GM19240 (cell line): ENCODE data around the gene RIPOR2.
"Not testable (repeated sequence)": the region's sequence is repeated elsewhere in the genome, so short reads cannot be mapped to it uniquely, and the experiment has no call there.

ENCODE experiments used
- DNase-seq: peaks from one replicate; pipeline ENCODE4 v3.0.0; 2011; ENCODE audit warnings: low spot score; ENCODE audit not compliant: insufficient read length

Gene RIPOR2

DNA sequence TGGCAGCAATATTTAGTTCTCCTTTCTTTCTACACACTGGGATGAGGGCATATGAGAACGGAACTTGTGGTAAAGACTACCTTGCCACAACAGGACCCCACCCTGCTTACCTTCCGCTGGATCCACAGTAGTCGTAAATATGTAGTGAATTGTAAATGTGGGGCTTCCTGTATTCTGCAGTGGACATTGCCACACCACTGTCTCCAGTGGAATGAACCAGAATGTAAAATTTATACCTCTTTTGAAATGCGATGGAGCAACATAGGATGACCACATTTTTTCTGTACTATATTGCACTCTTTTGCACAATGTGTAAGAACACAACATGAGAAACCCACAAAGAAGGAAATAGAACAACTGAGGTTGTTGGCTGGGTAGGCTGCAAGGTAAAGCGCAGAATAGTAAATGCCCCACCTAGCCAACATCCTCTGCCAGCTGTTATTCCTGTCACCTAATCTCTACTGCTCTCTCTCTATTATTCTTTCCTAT, 16.1 kb upstream of the RIPOR2 start:
- DNase-seq = no peak

DNA sequence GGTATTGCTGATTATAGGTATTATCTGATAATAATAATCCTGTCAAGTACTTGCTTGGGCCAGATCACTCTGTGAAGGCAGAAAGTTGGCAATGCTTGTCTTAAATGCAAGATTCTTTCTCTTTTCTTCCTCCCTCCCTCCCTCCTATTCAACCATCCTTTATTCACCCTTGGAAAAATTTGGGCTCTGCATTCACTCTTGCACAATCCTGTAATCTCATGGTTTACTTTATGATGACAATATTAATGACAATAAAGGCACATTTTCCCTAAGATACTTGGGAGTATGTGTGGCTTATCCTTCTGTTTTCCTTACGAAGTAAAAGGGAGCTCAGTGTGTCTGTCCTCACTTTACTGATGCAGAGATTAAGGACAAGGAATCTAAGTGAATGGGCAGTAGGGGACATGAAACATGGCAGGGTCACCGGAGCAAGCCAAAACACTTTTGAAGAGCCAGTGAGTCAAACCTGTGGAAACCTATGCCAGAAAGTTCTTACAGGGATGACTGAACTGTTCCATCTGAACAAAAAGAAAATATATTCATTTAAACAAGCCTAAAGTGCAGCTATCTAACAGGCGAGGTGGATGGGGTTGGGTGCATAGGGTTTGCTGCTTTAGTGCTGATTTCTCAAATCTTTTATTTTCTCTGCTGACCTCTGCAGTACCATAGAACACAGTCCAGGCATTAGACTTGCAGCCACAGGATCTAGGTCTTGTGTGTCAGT, 14.6 kb upstream of the RIPOR2 start:
- DNase-seq = no peak

DNA sequence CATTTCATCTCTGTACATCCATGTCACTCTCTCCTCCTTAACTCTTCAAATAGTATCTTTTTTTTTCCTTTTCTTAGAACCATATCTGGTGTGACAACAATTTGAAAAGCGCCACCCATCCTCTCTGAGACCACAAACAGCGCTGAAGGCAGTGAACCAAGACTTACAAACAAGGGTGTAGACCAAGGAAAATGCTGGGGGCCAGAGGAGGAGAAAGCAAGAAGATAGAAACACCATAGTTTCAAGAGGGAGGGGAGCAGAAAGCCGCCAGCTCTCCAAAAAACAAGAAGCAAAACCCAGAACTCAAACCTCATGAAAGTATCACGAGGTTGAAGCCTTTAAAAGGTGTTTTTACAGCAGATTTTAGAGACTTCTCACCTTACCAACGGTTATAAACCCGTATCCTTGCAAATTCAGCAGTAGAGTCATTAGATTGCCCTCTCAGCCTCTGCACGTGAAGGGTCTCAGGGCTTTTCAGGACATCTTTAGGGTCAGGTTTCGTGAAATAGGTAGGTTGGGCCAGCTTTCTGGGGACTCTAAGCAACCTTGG, 13.3 kb upstream of the RIPOR2 start:
- DNase-seq = no peak

DNA sequence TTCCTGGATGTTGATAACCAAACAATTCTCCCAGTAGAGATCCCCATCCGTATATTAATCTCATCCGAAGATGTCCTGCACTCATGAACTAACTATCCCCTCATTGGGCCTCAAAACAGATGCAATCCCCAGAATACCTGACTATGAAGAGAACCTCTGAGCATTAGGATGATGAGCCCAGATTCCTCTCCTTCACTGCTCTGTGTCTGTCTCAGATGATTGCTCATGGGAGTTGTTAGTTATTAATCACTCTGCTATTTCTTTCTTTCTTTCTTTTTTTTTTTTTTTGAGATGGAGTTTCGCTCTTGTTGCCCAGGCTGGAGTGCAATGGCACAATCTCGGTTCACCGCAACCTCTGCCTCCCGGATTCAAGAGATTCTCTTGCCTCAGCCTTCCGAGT, 12.5 kb upstream of the RIPOR2 start:
- DNase-seq = not testable (repeated sequence)

DNA sequence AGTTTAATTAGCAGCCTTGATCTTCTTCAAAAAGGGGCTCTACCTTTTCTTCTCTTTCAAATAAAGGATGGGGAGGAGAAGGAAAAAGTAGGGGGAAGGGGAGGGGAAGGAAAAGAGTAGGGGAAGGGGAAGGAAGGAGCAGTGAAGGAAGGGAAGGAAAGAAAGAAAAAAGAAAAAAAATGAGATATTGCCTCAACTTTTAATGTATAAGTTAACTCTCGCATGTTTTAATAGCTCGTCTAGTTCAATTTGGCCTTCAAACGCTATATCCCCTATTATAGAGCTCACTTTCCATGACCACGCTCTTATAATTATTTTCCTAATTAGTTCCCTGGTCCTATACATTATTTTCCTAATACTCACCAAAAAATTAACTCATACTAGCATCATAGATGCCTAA, 11.9 kb upstream of the RIPOR2 start:
- no peak for DNase-seq

DNA sequence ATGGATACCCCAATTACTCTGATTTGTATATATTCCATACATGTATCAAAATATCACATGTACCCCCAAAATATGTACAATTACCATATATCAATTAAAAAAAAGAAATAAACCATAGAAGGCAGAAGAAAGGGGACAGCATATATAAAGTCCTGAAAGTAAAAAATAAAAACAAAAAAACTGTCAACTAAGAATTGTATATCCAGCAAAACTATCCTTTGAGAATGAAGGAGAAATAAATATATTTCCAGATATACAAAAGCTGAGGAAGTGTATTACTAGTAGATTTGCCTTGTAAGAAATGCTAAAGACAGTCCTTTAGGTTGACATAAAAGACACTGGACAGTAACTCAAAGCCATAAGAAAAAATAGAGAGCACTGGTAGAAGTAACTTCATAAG, 9.3 kb upstream of the RIPOR2 start:
- DNase-seq = no peak

DNA sequence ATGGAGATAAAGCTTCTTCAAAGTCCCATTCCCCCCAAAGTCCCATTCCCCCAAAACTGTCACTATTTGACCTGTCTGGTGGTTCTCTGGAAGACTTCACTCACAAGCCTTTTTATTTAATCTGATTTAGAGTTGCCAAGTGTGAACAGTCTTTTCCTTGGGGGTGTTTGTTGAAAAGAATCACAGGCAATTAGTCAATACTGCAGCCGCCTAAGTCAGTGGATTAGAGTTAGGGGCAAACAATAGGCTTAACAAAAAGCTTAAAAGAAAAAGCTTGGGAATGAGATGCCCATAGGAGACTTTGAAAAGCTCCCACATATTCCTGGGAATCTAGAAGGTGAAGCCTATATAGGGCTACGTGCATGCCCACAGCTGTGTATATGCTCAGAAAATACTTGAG, 8.0 kb upstream of the RIPOR2 start:
- DNase-seq = no peak

DNA sequence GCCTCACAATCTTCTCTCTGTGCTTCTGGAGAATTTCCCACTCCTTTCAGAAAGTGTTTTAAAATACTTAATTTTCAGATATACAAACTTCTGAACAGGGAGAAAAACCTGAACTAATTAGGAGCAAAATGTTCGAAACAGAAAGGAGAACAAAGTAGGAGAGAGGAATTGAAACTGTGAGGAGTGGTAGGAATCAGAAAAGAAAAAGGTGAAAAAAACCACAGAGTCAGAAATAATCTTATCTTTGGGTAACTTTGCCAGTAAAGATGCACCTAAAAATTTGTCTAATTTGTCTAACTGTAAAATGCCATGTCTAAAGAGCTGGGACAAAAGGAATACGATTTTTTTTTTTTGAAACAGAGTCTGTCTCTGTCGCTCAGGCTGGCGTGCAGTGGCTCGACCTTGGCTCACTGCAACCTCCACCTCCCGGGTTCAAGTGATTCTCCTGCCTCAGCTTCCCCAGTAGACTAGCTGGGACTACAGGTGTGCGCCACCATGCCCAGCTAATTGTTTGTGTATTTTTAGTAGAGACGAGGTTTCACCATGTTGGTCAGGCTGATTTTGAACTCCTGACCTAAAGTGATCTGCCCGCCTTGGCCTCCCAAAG, 4.7 kb upstream of the RIPOR2 start:
- no peak for DNase-seq

DNA sequence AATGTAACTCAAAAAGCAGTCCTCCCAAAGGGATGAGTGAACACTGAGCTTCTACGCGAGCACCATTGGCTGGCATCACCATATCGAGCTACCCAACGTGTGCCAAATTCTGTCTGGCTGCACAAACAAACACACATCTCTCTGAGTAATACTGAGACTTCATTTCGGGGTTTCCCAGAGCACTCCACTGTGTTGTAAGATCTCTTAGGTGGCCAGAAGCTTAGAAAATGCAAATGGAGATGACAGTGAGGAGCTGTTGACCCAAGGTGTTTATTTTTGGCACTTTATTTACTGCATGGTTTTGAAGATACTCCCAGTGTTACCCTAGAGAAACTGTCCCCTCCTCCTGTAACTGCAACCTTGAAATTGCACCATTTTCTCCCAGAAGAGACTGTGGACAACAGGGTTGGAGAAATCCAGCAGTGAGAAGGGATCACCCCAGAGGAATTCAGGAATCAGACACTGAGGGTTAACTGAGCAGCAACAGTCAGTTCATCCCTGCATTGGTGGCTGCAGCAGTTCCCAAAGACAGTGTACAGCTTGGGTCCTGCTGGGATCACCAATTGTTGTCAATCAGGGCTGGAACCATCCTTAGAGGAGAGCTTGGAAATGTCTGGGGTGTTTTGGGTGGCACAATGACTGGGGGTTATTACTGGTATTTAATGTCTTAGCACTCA, 1.0 kb upstream of the RIPOR2 start:
- no peak for DNase-seq

DNA sequence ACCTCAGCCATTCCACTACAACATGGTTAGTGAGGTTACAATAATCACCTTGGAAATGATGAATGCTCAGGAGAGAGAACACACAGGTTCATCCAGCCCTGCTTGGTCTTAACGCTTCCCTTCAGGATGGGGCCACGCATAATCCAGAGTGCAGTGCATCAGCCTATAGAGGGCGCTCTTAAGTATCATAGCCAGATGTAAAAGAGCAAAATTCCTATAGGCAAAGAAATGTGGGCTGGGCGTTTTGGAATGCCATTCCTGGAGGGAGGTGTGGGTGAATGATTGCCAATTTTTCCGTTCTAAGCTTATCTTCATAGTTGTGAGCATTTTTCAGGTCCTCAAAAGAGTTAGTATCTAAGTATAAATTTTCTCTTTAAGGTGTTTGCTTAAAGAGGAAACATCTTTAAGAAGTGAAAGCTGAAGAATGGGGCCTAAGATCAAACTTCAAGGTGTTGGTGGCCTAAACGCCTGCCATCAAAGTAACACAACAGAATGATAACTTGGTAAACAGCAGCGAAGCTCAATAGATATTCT, 1.8 kb downstream of the RIPOR2 start:
- DNase-seq = no peak

DNA sequence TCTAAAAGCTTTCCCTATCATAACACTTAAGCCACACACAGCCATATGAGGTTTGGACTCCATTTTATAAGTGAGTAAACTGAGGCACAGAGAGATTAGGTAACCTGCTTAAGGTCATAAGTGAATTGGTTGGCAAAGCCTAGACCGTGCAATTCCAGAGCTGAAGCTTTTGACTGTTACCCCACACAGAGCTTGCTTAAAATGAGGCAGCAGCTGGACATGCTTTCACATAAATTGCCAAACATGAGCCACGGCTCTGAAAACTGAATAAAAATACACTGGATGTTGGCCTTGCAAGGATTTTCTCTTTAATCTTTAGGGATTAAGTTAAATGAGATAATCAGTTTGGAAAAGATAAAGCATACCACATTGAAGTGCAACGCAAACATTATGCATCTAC, 2.5 kb downstream of the RIPOR2 start:
- DNase-seq = no peak

DNA sequence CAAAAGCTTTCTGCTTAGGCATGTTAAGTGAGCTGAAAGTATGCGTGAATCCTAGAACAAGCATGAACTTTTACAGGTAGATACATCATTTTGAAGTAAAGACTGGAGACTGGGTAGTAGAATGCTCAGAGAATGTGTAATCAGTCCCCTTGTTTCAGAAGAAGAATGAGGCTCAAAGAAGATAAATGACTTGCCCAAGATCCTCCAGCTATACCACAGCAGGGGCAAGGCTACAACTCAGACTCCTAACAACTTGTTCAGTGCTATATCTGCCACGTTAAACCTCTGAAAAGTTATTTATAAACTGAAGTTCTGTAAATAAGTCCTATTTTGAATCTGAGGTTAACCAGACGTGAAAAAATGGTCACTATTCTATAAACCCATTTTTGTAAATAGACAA, 2.9 kb downstream of the RIPOR2 start:
- DNase-seq = no peak

DNA sequence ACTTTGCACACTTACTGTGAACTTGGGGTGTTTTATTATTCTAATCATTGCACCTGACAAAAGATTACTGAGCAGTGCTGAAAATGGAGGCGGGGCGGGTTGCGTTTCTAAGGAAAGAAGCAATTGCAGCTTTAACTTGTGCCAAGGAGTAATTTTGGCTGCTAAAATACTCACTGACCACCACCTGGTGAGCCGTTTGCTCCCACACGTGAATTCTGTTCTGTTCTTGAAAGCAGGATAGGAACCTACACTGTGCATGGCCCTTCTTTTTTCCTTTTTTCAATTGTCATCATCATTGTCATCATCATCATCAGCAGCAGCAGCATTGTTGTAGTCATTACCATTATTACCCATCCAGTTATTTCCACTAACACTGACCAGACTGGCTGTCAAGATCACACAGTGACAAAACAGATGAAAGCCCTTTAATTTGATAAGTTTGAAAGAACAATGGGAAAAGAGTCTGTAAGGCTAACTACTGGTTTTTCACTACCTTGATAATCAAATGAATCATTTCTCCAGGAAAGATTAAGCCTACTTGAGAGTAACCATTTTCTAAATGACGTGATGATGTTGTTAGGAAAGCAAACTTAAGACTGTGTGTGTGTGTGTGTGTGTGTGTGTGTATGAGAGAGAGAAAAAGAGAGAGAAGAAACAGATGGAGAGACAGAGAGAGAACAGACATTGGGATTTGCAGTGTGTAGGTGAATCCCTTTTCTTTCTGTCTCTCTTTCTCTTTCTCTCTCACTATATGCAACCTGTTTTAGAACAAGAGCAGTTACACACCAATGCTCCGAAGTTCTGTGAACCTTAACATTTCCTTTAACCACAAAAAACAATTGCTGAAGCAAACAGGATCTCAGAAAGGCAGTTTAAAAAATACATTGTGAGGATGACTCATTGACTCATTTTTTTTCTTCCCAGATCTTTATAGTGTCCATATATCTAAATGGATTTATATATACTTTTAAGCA, 3.8 kb downstream of the RIPOR2 start:
- no peak for DNase-seq

DNA sequence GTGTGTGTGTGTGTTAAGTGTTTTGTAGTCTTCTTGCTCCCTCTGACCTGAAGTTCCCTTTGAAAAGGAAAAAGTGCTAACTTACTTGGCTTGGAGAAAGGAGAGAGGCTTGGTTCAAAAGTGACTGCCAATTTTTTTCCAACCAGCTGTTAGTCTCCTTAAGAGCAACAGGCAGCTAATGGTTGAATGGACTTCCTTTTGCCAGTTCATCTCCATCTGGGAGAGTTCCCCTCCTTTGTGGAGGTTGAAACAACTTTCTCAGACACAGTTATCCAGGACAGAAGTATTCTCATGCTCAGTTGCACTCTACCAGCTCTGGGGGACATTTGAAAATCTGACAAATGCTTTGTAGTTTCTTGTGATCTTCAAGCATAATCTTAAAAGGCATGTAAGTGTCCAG, 4.5 kb downstream of the RIPOR2 start:
- DNase-seq = no peak

DNA sequence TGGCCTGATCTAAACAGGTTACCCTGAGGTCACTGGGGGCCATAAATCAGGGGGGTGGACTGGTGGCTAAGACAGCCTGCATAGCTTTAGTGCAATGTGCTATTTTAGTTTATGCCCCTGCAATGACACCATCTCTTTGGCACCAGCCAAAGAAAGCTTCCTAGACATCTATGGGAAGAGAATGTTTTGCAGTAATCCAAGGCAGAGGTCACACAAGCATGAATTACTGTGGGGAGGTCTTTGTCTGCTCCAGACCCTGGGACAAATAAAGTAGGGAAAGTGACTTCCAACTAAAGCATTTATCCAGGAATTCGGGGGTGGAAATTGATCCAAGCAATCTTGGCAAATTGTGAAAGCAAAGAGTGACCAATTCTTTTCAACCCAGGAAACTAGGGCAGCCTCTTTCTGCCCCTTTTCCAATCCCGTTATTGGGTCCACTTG, 5.3 kb downstream of the RIPOR2 start:
- DNase-seq = no peak

DNA sequence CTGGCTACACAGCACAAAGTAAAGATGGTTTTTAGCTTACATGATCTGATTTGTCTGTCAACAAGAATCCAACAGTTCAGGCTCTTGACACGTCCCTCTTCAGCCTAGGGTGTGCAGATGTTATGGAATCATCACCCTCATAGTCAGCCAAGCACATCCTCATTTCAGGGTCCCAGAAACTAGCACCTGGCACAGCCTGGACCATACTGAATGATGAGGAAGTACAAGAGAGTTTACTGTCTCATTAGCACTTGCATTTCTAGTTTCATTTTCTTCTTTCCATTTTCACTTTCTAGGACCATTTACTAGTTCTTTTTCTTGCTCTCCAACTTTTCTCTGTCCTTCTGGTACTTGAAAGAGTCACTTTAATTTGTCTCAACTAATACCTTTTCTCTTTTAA, 6.5 kb downstream of the RIPOR2 start:
- DNase-seq = no peak

DNA sequence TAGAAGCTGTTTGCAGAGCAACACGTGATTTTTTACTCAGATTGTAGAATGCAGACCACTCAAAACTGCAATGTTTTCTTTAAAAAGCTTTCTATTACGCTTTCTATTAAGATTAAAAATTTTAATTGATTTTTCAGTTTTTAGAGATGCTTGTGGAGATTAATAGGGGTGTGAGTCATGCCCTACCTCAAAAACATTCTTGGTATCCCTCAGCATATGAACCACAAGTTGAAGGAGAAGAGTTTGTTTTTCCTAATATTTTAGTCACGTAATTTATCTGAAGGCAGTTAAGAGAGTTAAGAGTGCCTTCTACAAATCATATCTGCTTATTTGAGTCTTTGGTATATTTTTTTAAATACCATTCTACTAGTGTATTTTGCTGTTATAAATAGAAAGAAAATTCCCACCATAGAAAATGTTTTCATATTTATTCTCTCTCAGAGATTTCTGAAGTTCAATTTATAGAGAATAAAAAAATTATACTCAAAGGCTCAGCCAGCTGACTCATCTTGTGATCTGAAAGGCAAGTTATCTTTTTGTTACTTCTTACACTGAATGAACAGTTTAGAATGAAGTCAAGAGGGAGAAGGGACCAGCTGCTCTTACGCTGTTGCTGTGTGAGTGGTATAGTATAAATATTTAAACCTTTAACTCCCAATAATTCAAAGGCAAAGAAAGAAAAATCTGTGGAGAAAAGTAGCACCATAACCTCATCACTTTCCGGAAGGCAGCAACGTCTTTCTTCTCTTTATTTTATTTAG, 7.6 kb downstream of the RIPOR2 start:
- DNase-seq = no peak

DNA sequence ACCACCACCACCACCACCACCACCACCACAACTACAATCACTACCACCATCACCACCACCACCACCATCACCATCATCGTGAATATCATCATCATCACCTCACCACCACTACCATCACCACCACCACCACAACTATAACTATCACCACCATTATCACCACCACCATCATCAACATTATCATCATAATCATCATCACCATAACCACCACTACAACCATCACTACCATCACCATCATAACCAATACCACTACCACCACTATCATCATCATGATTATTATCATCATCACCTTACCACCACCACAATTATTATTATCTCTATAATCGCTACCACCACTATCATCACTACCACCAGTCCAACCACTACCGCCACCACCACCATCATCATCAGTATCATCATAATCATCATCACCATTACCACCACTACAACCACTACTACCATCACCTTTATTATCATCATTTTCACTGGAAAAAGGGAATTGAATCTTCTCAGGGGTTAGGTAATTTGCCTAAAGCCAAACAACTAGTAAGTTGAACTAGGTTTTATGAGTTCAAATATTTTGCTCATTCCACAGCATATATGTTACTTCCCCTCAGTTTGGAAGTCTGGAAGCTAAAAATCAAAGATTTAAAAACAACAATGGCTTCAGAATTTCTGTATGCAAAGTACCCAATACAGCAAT, 8.3 kb downstream of the RIPOR2 start:
- DNase-seq = no peak

DNA sequence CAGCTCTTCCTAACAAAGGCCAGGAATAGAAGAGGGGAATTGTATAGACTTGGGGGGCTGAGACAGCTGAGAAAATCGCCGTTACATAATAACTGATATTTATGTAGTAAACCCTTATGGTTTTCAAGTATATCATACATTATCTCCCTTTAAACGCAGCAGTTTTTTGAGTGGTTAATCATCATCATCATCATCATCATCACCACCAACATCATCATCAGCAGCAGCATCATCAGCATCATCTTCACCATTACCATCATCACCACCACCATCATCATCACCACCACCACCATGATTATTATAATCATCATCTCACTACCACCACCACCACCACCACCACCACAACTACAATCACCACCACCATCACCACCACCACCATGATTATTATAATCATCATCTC, 9.1 kb downstream of the RIPOR2 start:
- not testable (repeated sequence) for DNase-seq

DNA sequence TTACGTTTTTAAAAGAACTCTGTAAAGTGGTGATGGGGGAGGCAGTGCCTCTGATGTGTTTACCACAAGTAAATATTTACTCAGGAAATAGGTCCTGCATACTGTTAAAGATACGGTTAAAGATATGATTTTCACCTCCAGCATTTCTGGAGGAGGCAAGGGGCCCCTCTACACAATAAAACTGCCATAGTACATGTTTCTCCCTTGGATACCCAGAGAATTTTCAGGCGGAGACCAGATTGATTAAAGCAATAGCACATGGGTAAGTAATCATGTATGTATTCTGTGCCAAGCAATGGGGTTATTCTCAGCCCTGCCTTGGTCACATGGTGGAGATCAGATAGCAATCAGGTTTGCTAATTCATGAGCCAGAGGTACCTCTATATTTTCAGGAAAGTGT, 9.6 kb downstream of the RIPOR2 start:
- no peak for DNase-seq
